ENCODE measurements around the gene HBG2. TPM values are rescaled to one million over a fixed set of nuclear protein-coding genes. Genes with fewer than 3 reads are reported as not detected.
A peak's percentile ranks its signal among the peaks of the same experiment; 100 is the strongest.
"Not testable (repeated sequence)": the region's sequence is repeated elsewhere in the genome, so short reads cannot be mapped to it uniquely, and the experiment has no call there.

Gene HBG2
- total RNA-seq (over 10,000 TPM in 1 of 2 donors, 1 to 10 TPM in 1; 8.2 to 13,246 TPM), polyA plus RNA-seq (under 1 TPM; 0.31 to 1.00 TPM)
- long read RNA-seq, donor 1, transcript HBG2-201 (3 exons, 614 nt) = major isoform, 1,827 of 3,151 reads
- long read RNA-seq, donor 1, partial matches to known transcripts = 1,321 of 3,151 reads
- long read RNA-seq, donor 1, other reads (novel, unspliced or antisense) = 0 of 3,151 reads
- long read RNA-seq, donor 2, transcript HBG2-201 (3 exons, 614 nt) = major isoform, 814 of 1,428 reads
- long read RNA-seq, donor 2, partial matches to known transcripts = 613 of 1,428 reads
- long read RNA-seq, donor 2, other reads (novel, unspliced or antisense) = 0 of 1,428 reads
- long read RNA-seq, donor 3, transcript HBG2-201 (3 exons, 614 nt) = major isoform, 1,168 of 2,015 reads
- long read RNA-seq, donor 3, partial matches to known transcripts = 844 of 2,015 reads
- long read RNA-seq, donor 3, other reads (novel, unspliced or antisense) = 0 of 2,015 reads
- long read RNA-seq, donor 4, transcript HBG2-203 (3 exons, 307 nt) = minor isoform, 8 of 7,267 reads
- long read RNA-seq, donor 4, transcript HBG2-201 (3 exons, 614 nt) = major isoform, 3,653 of 7,267 reads
- long read RNA-seq, donor 4, partial matches to known transcripts = 3,606 of 7,267 reads
- long read RNA-seq, donor 4, other reads (novel, unspliced or antisense) = 0 of 7,267 reads
- long read RNA-seq, donor 5, transcript HBG2-201 (3 exons, 614 nt) = major isoform, 4,431 of 4,434 reads
- long read RNA-seq, donor 5, partial matches to known transcripts = 0 of 4,434 reads
- long read RNA-seq, donor 5, other reads (novel, unspliced or antisense) = 0 of 4,434 reads

DNA sequence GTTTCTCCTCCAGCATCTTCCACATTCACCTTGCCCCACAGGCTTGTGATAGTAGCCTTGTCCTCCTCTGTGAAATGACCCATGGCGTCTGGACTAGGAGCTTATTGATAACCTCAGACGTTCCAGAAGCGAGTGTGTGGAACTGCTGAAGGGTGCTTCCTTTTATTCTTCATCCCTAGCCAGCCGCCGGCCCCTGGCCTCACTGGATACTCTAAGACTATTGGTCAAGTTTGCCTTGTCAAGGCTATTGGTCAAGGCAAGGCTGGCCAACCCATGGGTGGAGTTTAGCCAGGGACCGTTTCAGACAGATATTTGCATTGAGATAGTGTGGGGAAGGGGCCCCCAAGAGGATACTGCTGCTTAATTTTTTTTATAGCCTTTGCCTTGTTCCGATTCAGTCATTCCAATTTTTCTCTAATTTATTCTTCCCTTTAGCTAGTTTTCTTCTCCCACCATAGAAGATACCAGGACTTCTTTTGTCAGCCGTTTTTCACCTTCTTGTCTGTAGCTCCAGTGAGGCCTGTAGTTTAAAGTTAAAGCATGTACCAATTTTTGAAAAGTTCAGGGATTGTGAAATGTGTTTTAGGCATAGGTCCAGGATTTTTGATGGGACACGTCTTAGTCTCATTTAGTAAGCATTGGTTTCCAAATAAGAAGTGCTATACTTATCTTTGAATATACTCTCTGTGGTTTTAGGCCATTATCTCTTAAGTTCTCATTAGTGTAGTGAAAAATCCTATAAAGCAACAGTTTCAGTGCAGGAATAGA is at the start of gene HBG2:
HBG2 (minus strand) TSS at position 136 of the 768 bp plus-strand sequence; CDS start at position 83, 53 bp downstream.
- not testable (repeated sequence) for H3K27ac ChIP-seq (ENCODE audit: low read depth in 1 of 2, low read length in 1 of 2); H3K9me3 ChIP-seq (ENCODE audit: control insufficient read depth in 4 of 4, insufficient read depth in 3 of 4, low read length in 3 of 4); H3K9ac ChIP-seq (ENCODE audit: insufficient read depth in 1 of 2, low read length in 2 of 2); ATAC-seq (ENCODE audit: insufficient read depth, low FRiP score); H3K4me3 ChIP-seq; H3K4me1 ChIP-seq (ENCODE audit: control insufficient read depth in 5 of 5, insufficient read depth in 5 of 5, low read length in 5 of 5); H3K36me3 ChIP-seq (ENCODE audit: control insufficient read depth in 4 of 4, insufficient read depth in 4 of 4, low read length in 4 of 4); H3K27me3 ChIP-seq (ENCODE audit: control insufficient read depth in 3 of 3, insufficient read depth in 3 of 3, low read length in 2 of 3)
- peak in 2 of 3 donors; percentile 73 to 74 for DNase-seq
- WGBS, 2 donors = 53 to 74% methylated on average over 4 of the region's 9 CpGs

DNA sequence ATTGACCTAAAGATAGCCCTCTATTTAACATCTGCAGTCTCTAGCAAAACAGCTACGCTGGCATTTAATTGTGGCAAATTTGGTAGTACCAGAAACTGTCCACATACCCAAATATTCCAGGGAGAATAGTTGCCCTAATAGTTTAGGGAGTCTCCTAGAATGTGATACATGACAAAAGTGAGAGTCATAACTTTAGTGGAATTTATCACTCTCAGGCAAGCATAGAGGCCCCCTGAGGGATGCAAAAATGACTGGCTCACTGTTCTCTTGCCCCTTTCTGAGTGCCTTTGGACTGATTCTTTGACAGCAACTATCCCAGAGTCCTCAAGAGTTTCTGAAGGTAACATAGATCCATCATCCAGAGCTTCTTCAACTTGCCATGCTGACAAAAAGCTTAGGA is 49.5 kb upstream of the HBG2 start:
- ATAC-seq (ENCODE audit: insufficient read depth, low FRiP score) (no peak), DNase-seq (no peak)
- TF ChIP-seq, protein P1, sequence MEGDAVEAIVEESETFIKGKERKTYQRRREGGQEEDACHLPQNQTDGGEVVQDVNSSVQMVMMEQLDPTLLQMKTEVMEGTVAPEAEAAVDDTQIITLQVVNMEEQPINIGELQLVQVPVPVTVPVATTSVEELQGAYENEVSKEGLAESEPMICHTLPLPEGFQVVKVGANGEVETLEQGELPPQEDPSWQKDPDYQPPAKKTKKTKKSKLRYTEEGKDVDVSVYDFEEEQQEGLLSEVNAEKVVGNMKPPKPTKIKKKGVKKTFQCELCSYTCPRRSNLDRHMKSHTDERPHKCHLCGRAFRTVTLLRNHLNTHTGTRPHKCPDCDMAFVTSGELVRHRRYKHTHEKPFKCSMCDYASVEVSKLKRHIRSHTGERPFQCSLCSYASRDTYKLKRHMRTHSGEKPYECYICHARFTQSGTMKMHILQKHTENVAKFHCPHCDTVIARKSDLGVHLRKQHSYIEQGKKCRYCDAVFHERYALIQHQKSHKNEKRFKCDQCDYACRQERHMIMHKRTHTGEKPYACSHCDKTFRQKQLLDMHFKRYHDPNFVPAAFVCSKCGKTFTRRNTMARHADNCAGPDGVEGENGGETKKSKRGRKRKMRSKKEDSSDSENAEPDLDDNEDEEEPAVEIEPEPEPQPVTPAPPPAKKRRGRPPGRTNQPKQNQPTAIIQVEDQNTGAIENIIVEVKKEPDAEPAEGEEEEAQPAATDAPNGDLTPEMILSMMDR (IDR thresholded peaks at IDR 0.05; ENCODE audit: control extremely low read depth, extremely low read depth) = no peak
- 41 to 92% methylated on average over 1 of the region's 1 CpG for WGBS, 2 donors
- Histone ChIP-seq H3K9ac (ENCODE audit: insufficient read depth in 1 of 2, low read length in 2 of 2) (no peak overlapping the region), H3K36me3 (ENCODE audit: control insufficient read depth in 4 of 4, insufficient read depth in 4 of 4, low read length in 4 of 4) (peaks cover 0 to 1% (median 0%) of the 10 kb centered on the region in 4 donors), H3K27ac (ENCODE audit: low read depth in 1 of 2, low read length in 1 of 2) (no peak overlapping the region), H3K4me1 (ENCODE audit: control insufficient read depth in 5 of 5, insufficient read depth in 5 of 5, low read length in 5 of 5) (no peaks in the 10 kb centered on the region), H3K4me3 (no peak overlapping the region), H3K27me3 (ENCODE audit: control insufficient read depth in 3 of 3, insufficient read depth in 3 of 3, low read length in 2 of 3) (no peaks in the 10 kb centered on the region), H3K9me3 (ENCODE audit: control insufficient read depth in 4 of 4, insufficient read depth in 3 of 4, low read length in 3 of 4) (no peaks in the 10 kb centered on the region)

DNA sequence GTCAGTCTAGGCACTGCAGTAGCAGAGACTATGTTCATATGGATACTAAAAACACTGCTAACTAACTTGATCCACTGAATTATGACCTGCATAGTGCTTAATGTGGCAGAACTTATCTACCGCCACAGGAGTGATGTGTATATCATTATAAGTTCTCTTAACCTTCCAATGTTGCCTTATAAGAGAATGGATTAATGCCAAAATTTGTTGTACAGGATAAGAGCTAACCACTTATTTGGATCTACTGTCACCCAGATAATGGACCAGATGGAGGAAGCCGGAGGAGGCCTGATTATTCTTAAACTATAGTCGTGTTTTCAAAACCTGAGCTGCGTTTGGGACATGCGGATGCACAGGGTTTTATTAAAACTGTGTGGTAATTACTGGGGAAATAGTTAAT is 49.0 kb upstream of the HBG2 start:
- TF ChIP-seq, protein P1 (IDR thresholded peaks at IDR 0.05; ENCODE audit: control extremely low read depth, extremely low read depth) = no peak
- WGBS, 2 donors = 71 to 89% methylated on average over 5 of the region's 5 CpGs
- Histone ChIP-seq H3K9ac (ENCODE audit: insufficient read depth in 1 of 2, low read length in 2 of 2) (no peak overlapping the region), H3K36me3 (ENCODE audit: control insufficient read depth in 4 of 4, insufficient read depth in 4 of 4, low read length in 4 of 4) (peaks cover 0 to 1% (median 0%) of the 10 kb centered on the region in 4 donors), H3K9me3 (ENCODE audit: control insufficient read depth in 4 of 4, insufficient read depth in 3 of 4, low read length in 3 of 4) (no peaks in the 10 kb centered on the region), H3K4me1 (ENCODE audit: control insufficient read depth in 5 of 5, insufficient read depth in 5 of 5, low read length in 5 of 5) (no peaks in the 10 kb centered on the region), H3K4me3 (no peak overlapping the region), H3K27ac (ENCODE audit: low read depth in 1 of 2, low read length in 1 of 2) (no peak overlapping the region), H3K27me3 (ENCODE audit: control insufficient read depth in 3 of 3, insufficient read depth in 3 of 3, low read length in 2 of 3) (no peaks in the 10 kb centered on the region)
- ATAC-seq (ENCODE audit: insufficient read depth, low FRiP score) = no peak
- no peak for DNase-seq

Measured in lung (tissue), 16 donors.